Measurements from ENCODE around the gene SLC1A3.

The SLC1A3 gene

GRCh38 chr5:36593867-36594266 lies 12.5 kb upstream of the SLC1A3 start:
- H3K36me3 ChIP-seq (ENCODE audit: control insufficient read depth, insufficient read depth, low read length), result no peaks in the 10 kb centered on the region

GRCh38 chr5:36596247-36596646 lies 10.2 kb upstream of the SLC1A3 start:
- H3K4me2 ChIP-seq (ENCODE audit: low read length), result no peak overlapping the region
- H3K9ac ChIP-seq (ENCODE audit: low read length), result no peak overlapping the region
- H3K27me3 ChIP-seq (ENCODE audit: insufficient read depth, low read length, poor library complexity), result no peaks in the 10 kb centered on the region
- H2AK5ac ChIP-seq (ENCODE audit: low read length), result no peak overlapping the region
- no peaks in the 10 kb centered on the region for H3K36me3 ChIP-seq (ENCODE audit: control insufficient read depth, insufficient read depth, low read length)
- H3K23ac ChIP-seq (ENCODE audit: low read length), result no peak overlapping the region
- H3K18ac ChIP-seq (ENCODE audit: low read length), result peak overlapping the region; percentile 90
- no peak overlapping the region for H4K8ac ChIP-seq (ENCODE audit: low read depth, low read length)
- DNase-seq, result peak; percentile 67
- no peak overlapping the region for H2BK120ac ChIP-seq (ENCODE audit: low read depth, low read length)
- no peak overlapping the region for H3K4ac ChIP-seq (ENCODE audit: low read depth, low read length)
- no peak overlapping the region for H2BK5ac ChIP-seq (ENCODE audit: low read length)
- H3K56ac ChIP-seq (ENCODE audit: low read length), result no peak overlapping the region
- no peak overlapping the region for H3K4me3 ChIP-seq (ENCODE audit: low read length)
- H3K4me1 ChIP-seq (ENCODE audit: control insufficient read depth, low read depth, low read length), result no peaks in the 10 kb centered on the region
- H4K5ac ChIP-seq (ENCODE audit: low read length), result no peak overlapping the region
- no peaks in the 10 kb centered on the region for H3K79me2 ChIP-seq (ENCODE audit: control insufficient read depth, insufficient read depth, low read length)
- no peaks in the 10 kb centered on the region for H3K79me1 ChIP-seq (ENCODE audit: low read length)
- no CpG with 5 or more reads among the region's 1 CpG for WGBS (ENCODE audit: extremely low coverage, insufficient coverage, low lambda C conversion rate)
- no peak overlapping the region for H2BK15ac ChIP-seq (replicated peaks; ENCODE audit: low read depth)
- peak overlapping the region; percentile 44 for H3K27ac ChIP-seq (ENCODE audit: low read depth, low read length)

More at GRCh38 chr5:36593867-36594266, 12.5 kb upstream of the SLC1A3 start:
- Histone ChIP-seq H2BK120ac (ENCODE audit: low read depth, low read length) (no peak overlapping the region), H3K9ac (ENCODE audit: low read length) (no peak overlapping the region), H3K18ac (ENCODE audit: low read length) (no peak overlapping the region), H3K4me2 (ENCODE audit: low read length) (no peak overlapping the region), H3K27ac (ENCODE audit: low read depth, low read length) (no peak overlapping the region), H3K4ac (ENCODE audit: low read depth, low read length) (no peak overlapping the region), H3K4me1 (ENCODE audit: control insufficient read depth, low read depth, low read length) (no peaks in the 10 kb centered on the region), H3K23ac (ENCODE audit: low read length) (no peak overlapping the region), H3K4me3 (ENCODE audit: low read length) (no peak overlapping the region), H3K79me1 (ENCODE audit: low read length) (no peaks in the 10 kb centered on the region), H4K8ac (ENCODE audit: low read depth, low read length) (no peak overlapping the region), H3K79me2 (ENCODE audit: control insufficient read depth, insufficient read depth, low read length) (no peaks in the 10 kb centered on the region), H2AK5ac (ENCODE audit: low read length) (no peak overlapping the region), H3K27me3 (ENCODE audit: insufficient read depth, low read length, poor library complexity) (no peaks in the 10 kb centered on the region), H2BK5ac (ENCODE audit: low read length) (no peak overlapping the region), H3K56ac (ENCODE audit: low read length) (no peak overlapping the region), H2BK15ac (replicated peaks; ENCODE audit: low read depth) (no peak overlapping the region), H4K5ac (ENCODE audit: low read length) (no peak overlapping the region)
- no CpG with 5 or more reads among the region's 4 CpGs for WGBS (ENCODE audit: extremely low coverage, insufficient coverage, low lambda C conversion rate)
- no peak for DNase-seq

- no peak overlapping the region for H3K4me3 ChIP-seq (ENCODE audit: low read length)
- H3K27ac ChIP-seq (ENCODE audit: low read depth, low read length), result peak overlapping the region; percentile 45
- no peak overlapping the region for H3K9ac ChIP-seq (ENCODE audit: low read length)
- no peaks in the 10 kb centered on the region for H3K36me3 ChIP-seq (ENCODE audit: control insufficient read depth, insufficient read depth, low read length)
- H3K23ac ChIP-seq (ENCODE audit: low read length), result no peak overlapping the region
- no peaks in the 10 kb centered on the region for H3K4me1 ChIP-seq (ENCODE audit: control insufficient read depth, low read depth, low read length)
- DNase-seq, result no peak
- H4K8ac ChIP-seq (ENCODE audit: low read depth, low read length), result no peak overlapping the region
- H3K79me1 ChIP-seq (ENCODE audit: low read length), result no peaks in the 10 kb centered on the region
- peak overlapping the region; percentile 90 for H3K18ac ChIP-seq (ENCODE audit: low read length)
- no peak overlapping the region for H4K5ac ChIP-seq (ENCODE audit: low read length)
- no peaks in the 10 kb centered on the region for H3K27me3 ChIP-seq (ENCODE audit: insufficient read depth, low read length, poor library complexity)
- H2BK5ac ChIP-seq (ENCODE audit: low read length), result no peak overlapping the region
- no peak overlapping the region for H2BK15ac ChIP-seq (replicated peaks; ENCODE audit: low read depth)
- no peaks in the 10 kb centered on the region for H3K79me2 ChIP-seq (ENCODE audit: control insufficient read depth, insufficient read depth, low read length)
- no peak overlapping the region for H2AK5ac ChIP-seq (ENCODE audit: low read length)
- no CpG with 5 or more reads among the region's 6 CpGs for WGBS (ENCODE audit: extremely low coverage, insufficient coverage, low lambda C conversion rate)
- no peak overlapping the region for H3K4me2 ChIP-seq (ENCODE audit: low read length)
- no peak overlapping the region for H3K56ac ChIP-seq (ENCODE audit: low read length)
- H3K4ac ChIP-seq (ENCODE audit: low read depth, low read length), result no peak overlapping the region
- no peak overlapping the region for H2BK120ac ChIP-seq (ENCODE audit: low read depth, low read length)
Measured at GRCh38 chr5:36596756-36597155, 9.7 kb upstream of the SLC1A3 start.

- H4K5ac ChIP-seq (ENCODE audit: low read length), result no peak overlapping the region
- no peak overlapping the region for H2BK5ac ChIP-seq (ENCODE audit: low read length)
- H3K4me1 ChIP-seq (ENCODE audit: control insufficient read depth, low read depth, low read length), result no peaks in the 10 kb centered on the region
- H3K23ac ChIP-seq (ENCODE audit: low read length), result no peak overlapping the region
- no peak overlapping the region for H3K56ac ChIP-seq (ENCODE audit: low read length)
- no peaks in the 10 kb centered on the region for H3K79me2 ChIP-seq (ENCODE audit: control insufficient read depth, insufficient read depth, low read length)
- H3K4me2 ChIP-seq (ENCODE audit: low read length), result no peak overlapping the region
- WGBS (ENCODE audit: extremely low coverage, insufficient coverage, low lambda C conversion rate), result no CpG with 5 or more reads among the region's 3 CpGs
- no peak overlapping the region for H3K18ac ChIP-seq (ENCODE audit: low read length)
- no peak overlapping the region for H3K27ac ChIP-seq (ENCODE audit: low read depth, low read length)
- no peaks in the 10 kb centered on the region for H3K27me3 ChIP-seq (ENCODE audit: insufficient read depth, low read length, poor library complexity)
- no peak overlapping the region for H4K8ac ChIP-seq (ENCODE audit: low read depth, low read length)
- H3K4me3 ChIP-seq (ENCODE audit: low read length), result no peak overlapping the region
- no peaks in the 10 kb centered on the region for H3K36me3 ChIP-seq (ENCODE audit: control insufficient read depth, insufficient read depth, low read length)
- no peaks in the 10 kb centered on the region for H3K79me1 ChIP-seq (ENCODE audit: low read length)
- DNase-seq, result no peak
- no peak overlapping the region for H2BK120ac ChIP-seq (ENCODE audit: low read depth, low read length)
- no peak overlapping the region for H3K4ac ChIP-seq (ENCODE audit: low read depth, low read length)
- H2BK15ac ChIP-seq (replicated peaks; ENCODE audit: low read depth), result no peak overlapping the region
- no peak overlapping the region for H3K9ac ChIP-seq (ENCODE audit: low read length)
- no peak overlapping the region for H2AK5ac ChIP-seq (ENCODE audit: low read length)
Measured at GRCh38 chr5:36598045-36598444, 8.4 kb upstream of the SLC1A3 start.

- no peaks in the 10 kb centered on the region for H3K79me1 ChIP-seq (ENCODE audit: low read length)
- no peak overlapping the region for H3K56ac ChIP-seq (ENCODE audit: low read length)
- no peak overlapping the region for H3K27ac ChIP-seq (ENCODE audit: low read depth, low read length)
- H3K4me1 ChIP-seq (ENCODE audit: control insufficient read depth, low read depth, low read length), result no peaks in the 10 kb centered on the region
- no peaks in the 10 kb centered on the region for H3K79me2 ChIP-seq (ENCODE audit: control insufficient read depth, insufficient read depth, low read length)
- no peak overlapping the region for H2BK15ac ChIP-seq (replicated peaks; ENCODE audit: low read depth)
- DNase-seq, result no peak
- no CpG with 5 or more reads among the region's 6 CpGs for WGBS (ENCODE audit: extremely low coverage, insufficient coverage, low lambda C conversion rate)
- no peak overlapping the region for H2BK5ac ChIP-seq (ENCODE audit: low read length)
- no peak overlapping the region for H2BK120ac ChIP-seq (ENCODE audit: low read depth, low read length)
- H4K8ac ChIP-seq (ENCODE audit: low read depth, low read length), result no peak overlapping the region
- no peak overlapping the region for H3K4me2 ChIP-seq (ENCODE audit: low read length)
- H3K23ac ChIP-seq (ENCODE audit: low read length), result no peak overlapping the region
- no peaks in the 10 kb centered on the region for H3K27me3 ChIP-seq (ENCODE audit: insufficient read depth, low read length, poor library complexity)
- no peak overlapping the region for H3K18ac ChIP-seq (ENCODE audit: low read length)
- no peak overlapping the region for H3K9ac ChIP-seq (ENCODE audit: low read length)
- H3K4ac ChIP-seq (ENCODE audit: low read depth, low read length), result no peak overlapping the region
- H2AK5ac ChIP-seq (ENCODE audit: low read length), result no peak overlapping the region
- H3K4me3 ChIP-seq (ENCODE audit: low read length), result no peak overlapping the region
- no peaks in the 10 kb centered on the region for H3K36me3 ChIP-seq (ENCODE audit: control insufficient read depth, insufficient read depth, low read length)
- H4K5ac ChIP-seq (ENCODE audit: low read length), result no peak overlapping the region
Measured at GRCh38 chr5:36599986-36600779, 6.2 kb upstream of the SLC1A3 start.
